HepG2 (cell line): Measurements from ENCODE around the gene DNLZ. TPM values are rescaled to one million over a fixed set of nuclear protein-coding genes. Genes with fewer than 3 reads are reported as not detected.
A peak's percentile ranks its signal among the peaks of the same experiment; 100 is the strongest.

ENCODE experiments used
- AKAP8 ChIP-seq: sonication (generic); formaldehyde crosslinking; IDR thresholded peaks from 2 replicates; pipeline ENCODE4 v1.5.1; 2020; ENCODE audit warnings: mild to moderate bottlenecking, missing genetic modification reagents
- CENPX ChIP-seq: sonication (generic); formaldehyde crosslinking; IDR thresholded peaks from 2 replicates; pipeline ENCODE4 v1.9.0; 2021; ENCODE audit warnings: mild to moderate bottlenecking, missing genetic modification reagents, moderate library complexity
- FOSL2 ChIP-seq: sonication (generic); formaldehyde crosslinking; IDR thresholded peaks from 2 replicates; pipeline ENCODE4 v1.4.0; 2020; ENCODE audit warnings: missing genetic modification reagents
- GATAD1 ChIP-seq: IDR thresholded peaks from 2 replicates; pipeline ENCODE4 v1.6.1; 2016; ENCODE audit warnings: missing genetic modification reagents, missing compliant biosample characterization
- HHEX ChIP-seq: IDR thresholded peaks from 2 replicates; pipeline ENCODE4 v1.6.1; 2016; ENCODE audit warnings: control low read depth
- ISX ChIP-seq: sonication (generic); formaldehyde crosslinking; conservative IDR thresholded peaks from 2 replicates; pipeline ENCODE4 v1.5.0; 2020; ENCODE audit warnings: missing genetic modification reagents
- NR2F1 ChIP-seq, 2 experiments: fragments of 450-650 bp in 1 of 2; formaldehyde crosslinking in 1 of 2; IDR thresholded peaks; 2 replicates each; pipeline versions ENCODE4 v1.5.0 to v1.6.1; 2016 to 2020; ENCODE audit warnings: mild to moderate bottlenecking in 1 of 2, missing compliant biosample characterization in 1 of 2, missing genetic modification reagents in 1 of 2, moderate library complexity in 1 of 2
- PHF5A ChIP-seq: IDR thresholded peaks from one replicate; pipeline ENCODE4 v1.6.1; 2018; ENCODE audit warnings: low read depth, missing genetic modification reagents; ENCODE audit not compliant: unreplicated experiment
- RARG ChIP-seq: sonication (generic); formaldehyde crosslinking; IDR thresholded peaks from 2 replicates; pipeline ENCODE4 v1.4.0; 2020; ENCODE audit warnings: low read depth, mild to moderate bottlenecking, missing genetic modification reagents
- RBM22 ChIP-seq: fragments of 200-400 bp; formaldehyde crosslinking; optimal IDR thresholded peaks from 2 replicates; pipeline ENCODE3; 2017; ENCODE audit warnings: mild to moderate bottlenecking, low read length, moderate library complexity
- SAP130 ChIP-seq: IDR thresholded peaks from 2 replicates; pipeline ENCODE4 v1.6.1; 2016; ENCODE audit warnings: low read depth
- SP4 ChIP-seq: sonication (generic); formaldehyde crosslinking; IDR thresholded peaks from 2 replicates; pipeline ENCODE4 v1.8.1; 2023; ENCODE audit warnings: mild to moderate bottlenecking, missing genetic modification reagents
- ZFP37 ChIP-seq: sonication (generic); formaldehyde crosslinking; IDR thresholded peaks from 2 replicates; pipeline ENCODE4 v1.4.0; 2020; ENCODE audit warnings: missing genetic modification reagents, borderline replicate concordance
- ZNF260 ChIP-seq: sonication (generic); formaldehyde crosslinking; IDR thresholded peaks from 2 replicates; pipeline ENCODE4 v1.4.0; 2020; ENCODE audit warnings: missing genetic modification reagents, low read depth, mild to moderate bottlenecking, borderline replicate concordance
- ZNF274 ChIP-seq: sonication (generic); formaldehyde crosslinking; IDR thresholded peaks from 2 replicates; pipeline ENCODE4 v1.5.1; 2020; ENCODE audit warnings: mild to moderate bottlenecking, missing genetic modification reagents
- ZNF343 ChIP-seq: sonication (generic); formaldehyde crosslinking; IDR thresholded peaks from 2 replicates; pipeline ENCODE4 v1.4.0; 2020; ENCODE audit warnings: mild to moderate bottlenecking, missing genetic modification reagents
- ZNF451 ChIP-seq: sonication (generic); formaldehyde crosslinking; IDR thresholded peaks from 2 replicates; pipeline ENCODE4 v1.5.0; 2020; ENCODE audit warnings: mild to moderate bottlenecking, missing genetic modification reagents
- ZNF501 ChIP-seq: sonication (generic); formaldehyde crosslinking; IDR thresholded peaks from 2 replicates; pipeline ENCODE4 v1.5.1; 2020; ENCODE audit warnings: mild to moderate bottlenecking, moderate library complexity, missing genetic modification reagents
- ZNF530 ChIP-seq: sonication (generic); formaldehyde crosslinking; IDR thresholded peaks from 2 replicates; pipeline ENCODE4 v1.5.0; 2020; ENCODE audit warnings: low read depth, mild to moderate bottlenecking, missing genetic modification reagents
- ZNF563 ChIP-seq: sonication (generic); formaldehyde crosslinking; IDR thresholded peaks from 2 replicates; pipeline ENCODE4 v1.8.0; 2022; ENCODE audit warnings: mild to moderate bottlenecking, moderate library complexity, missing genetic modification reagents
- ZNF878 ChIP-seq: sonication (generic); formaldehyde crosslinking; IDR thresholded peaks from 2 replicates; pipeline ENCODE4 v1.8.1; 2023; ENCODE audit warnings: mild to moderate bottlenecking, missing genetic modification reagents, moderate library complexity
- ZSCAN25 ChIP-seq: sonication (generic); formaldehyde crosslinking; IDR thresholded peaks from 2 replicates; pipeline ENCODE4 v1.8.0; 2022; ENCODE audit warnings: mild to moderate bottlenecking, missing genetic modification reagents
- polyA plus RNA-seq, 8 experiments: library from polyadenylated mRNA; depleted of rRNA in 3 of 8; stranded (reverse) in 7 of 8; unstranded in 1 of 8; fragments of >200 nt; fragmentation: Illumina TruSeq in 4 of 8; extraction: Trizol in 4 of 8; gene quantifications; 2 replicates each; pipeline versions ENCODE4 v1.2.1 to v1.2.3, GENCODE V29; 2011 to 2016; ENCODE audit warnings: low read depth in 4 of 8, missing spikeins in 1 of 8, mixed read lengths in 1 of 8; ENCODE audit not compliant: insufficient read depth in 1 of 8
- total RNA-seq, 5 experiments: library from RNA; depleted of rRNA; stranded (reverse); fragments of >200 nt; fragmentation: Illumina TruSeq; extraction: Trizol; gene quantifications; 2 replicates each; pipeline ENCODE4 v1.2.3, GENCODE V29; 2016; ENCODE audit warnings: low read depth in 1 of 5
- TF ChIP-seq, protein P1 (sequence below): sonication (generic); formaldehyde crosslinking; IDR thresholded peaks from 2 replicates; pipeline ENCODE4 v1.5.0; 2020; ENCODE audit warnings: mild to moderate bottlenecking, missing genetic modification reagents
- TF ChIP-seq, protein P2 (sequence below): sonication (generic); formaldehyde crosslinking; IDR thresholded peaks from 2 replicates; pipeline ENCODE4 v1.5.1; 2020; ENCODE audit warnings: missing genetic modification reagents, mild to moderate bottlenecking, borderline replicate concordance
- TF ChIP-seq, protein P3 (sequence below): sonication (generic); IDR thresholded peaks from 2 replicates; pipeline ENCODE4 v1.6.1; 2016; ENCODE audit warnings: low read depth, borderline replicate concordance
- TF ChIP-seq, protein P4 (sequence below): sonication (generic); formaldehyde crosslinking; IDR thresholded peaks from 2 replicates; pipeline ENCODE4 v1.5.0; 2020; ENCODE audit warnings: missing genetic modification reagents

The DNLZ gene
- total and polyA plus RNA-seq, 2 of the 13 experiments (the other 11 are each of a cell fraction or from before 2014, with no cell fraction given), result 3.4 to 8.0 TPM

DNA sequence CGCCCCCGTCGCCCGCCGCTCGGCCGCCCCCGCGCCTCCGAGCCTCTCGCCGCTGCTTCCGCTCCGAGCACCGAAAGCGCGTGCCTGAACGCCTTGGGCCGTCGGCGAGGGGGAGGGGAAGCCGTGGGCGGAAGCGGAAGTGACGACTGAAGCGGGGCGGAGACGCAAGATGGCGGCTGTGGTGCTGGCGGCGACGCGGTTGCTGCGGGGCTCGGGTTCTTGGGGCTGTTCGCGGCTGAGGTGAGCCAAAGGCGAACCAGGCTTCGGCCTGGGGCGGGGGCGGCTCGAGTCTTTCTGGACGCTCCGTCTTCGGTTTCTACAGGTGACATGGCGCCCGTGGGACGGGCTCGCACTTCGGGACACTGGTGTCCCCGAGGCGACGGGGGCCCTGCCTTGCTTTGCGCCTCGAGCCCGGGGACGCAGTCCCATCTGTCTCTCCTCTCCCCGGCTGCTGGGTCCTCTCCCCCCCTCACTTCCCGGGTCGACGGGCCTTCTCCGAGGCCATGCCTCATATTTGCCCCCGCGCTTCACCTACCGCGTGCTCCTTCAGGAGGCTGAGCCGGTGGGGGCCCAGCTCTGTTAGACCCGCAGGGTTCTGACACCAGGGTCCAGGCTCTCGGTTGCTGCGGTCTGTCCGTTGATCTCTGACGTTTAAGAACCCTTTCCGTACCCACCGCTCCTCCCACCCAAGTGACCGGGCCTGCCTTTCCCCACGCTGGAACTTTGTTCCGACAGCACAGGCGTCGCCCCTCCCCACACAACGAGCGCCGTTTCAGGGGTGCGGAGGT is 47.1 kb upstream of the DNLZ start, which contains the start of the genes ENTR1 and PMPCA (continued):
- TF ChIP-seq SP4 (CRISPR knock-in tag) (peak; percentile 78), ZNF260 (CRISPR knock-in tag) (no peak), AKAP8 (no peak), RBM22 (no peak), ZNF274 (CRISPR knock-in tag) (peak; percentile 82; the same call in 1 of the 2 replicates), ZNF501 (no peak), ZFP37 (no peak; the same call in 1 of the 2 replicates), PHF5A (CRISPR knock-in tag) (peak; percentile 69), NR2F1 (CRISPR knock-in tag; IDR thresholded peaks at IDR 0.05) (no peak), FOSL2 (CRISPR knock-in tag) (peak; percentile 43), ZNF878 (CRISPR knock-in tag) (no peak), ZNF530 (CRISPR knock-in tag) (no peak), ISX (CRISPR knock-in tag) (no peak), ZNF451 (no peak), ZNF563 (no peak), ZNF343 (CRISPR knock-in tag) (0 out of 2 replicates have a peak, but pooled peaks have one; percentile 1), HHEX (CRISPR knock-in tag) (no peak), GATAD1 (CRISPR knock-in tag) (peak; percentile 98), CENPX (CRISPR knock-in tag) (no peak), RARG (CRISPR knock-in tag) (no peak), ZSCAN25 (0 out of 2 replicates have a peak, but pooled peaks have one; percentile 22), SAP130 (peak; percentile 95)
- TF ChIP-seq, protein P1, sequence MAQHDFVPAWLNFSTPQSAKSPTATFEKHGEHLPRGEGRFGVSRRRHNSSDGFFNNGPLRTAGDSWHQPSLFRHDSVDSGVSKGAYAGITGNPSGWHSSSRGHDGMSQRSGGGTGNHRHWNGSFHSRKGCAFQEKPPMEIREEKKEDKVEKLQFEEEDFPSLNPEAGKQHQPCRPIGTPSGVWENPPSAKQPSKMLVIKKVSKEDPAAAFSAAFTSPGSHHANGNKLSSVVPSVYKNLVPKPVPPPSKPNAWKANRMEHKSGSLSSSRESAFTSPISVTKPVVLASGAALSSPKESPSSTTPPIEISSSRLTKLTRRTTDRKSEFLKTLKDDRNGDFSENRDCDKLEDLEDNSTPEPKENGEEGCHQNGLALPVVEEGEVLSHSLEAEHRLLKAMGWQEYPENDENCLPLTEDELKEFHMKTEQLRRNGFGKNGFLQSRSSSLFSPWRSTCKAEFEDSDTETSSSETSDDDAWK (CRISPR knock-in tag), result no peak
- TF ChIP-seq, protein P2, sequence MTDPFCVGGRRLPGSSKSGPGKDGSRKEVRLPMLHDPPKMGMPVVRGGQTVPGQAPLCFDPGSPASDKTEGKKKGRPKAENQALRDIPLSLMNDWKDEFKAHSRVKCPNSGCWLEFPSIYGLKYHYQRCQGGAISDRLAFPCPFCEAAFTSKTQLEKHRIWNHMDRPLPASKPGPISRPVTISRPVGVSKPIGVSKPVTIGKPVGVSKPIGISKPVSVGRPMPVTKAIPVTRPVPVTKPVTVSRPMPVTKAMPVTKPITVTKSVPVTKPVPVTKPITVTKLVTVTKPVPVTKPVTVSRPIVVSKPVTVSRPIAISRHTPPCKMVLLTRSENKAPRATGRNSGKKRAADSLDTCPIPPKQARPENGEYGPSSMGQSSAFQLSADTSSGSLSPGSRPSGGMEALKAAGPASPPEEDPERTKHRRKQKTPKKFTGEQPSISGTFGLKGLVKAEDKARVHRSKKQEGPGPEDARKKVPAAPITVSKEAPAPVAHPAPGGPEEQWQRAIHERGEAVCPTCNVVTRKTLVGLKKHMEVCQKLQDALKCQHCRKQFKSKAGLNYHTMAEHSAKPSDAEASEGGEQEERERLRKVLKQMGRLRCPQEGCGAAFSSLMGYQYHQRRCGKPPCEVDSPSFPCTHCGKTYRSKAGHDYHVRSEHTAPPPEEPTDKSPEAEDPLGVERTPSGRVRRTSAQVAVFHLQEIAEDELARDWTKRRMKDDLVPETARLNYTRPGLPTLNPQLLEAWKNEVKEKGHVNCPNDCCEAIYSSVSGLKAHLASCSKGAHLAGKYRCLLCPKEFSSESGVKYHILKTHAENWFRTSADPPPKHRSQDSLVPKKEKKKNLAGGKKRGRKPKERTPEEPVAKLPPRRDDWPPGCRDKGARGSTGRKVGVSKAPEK (CRISPR knock-in tag), result no peak
- TF ChIP-seq, protein P3, sequence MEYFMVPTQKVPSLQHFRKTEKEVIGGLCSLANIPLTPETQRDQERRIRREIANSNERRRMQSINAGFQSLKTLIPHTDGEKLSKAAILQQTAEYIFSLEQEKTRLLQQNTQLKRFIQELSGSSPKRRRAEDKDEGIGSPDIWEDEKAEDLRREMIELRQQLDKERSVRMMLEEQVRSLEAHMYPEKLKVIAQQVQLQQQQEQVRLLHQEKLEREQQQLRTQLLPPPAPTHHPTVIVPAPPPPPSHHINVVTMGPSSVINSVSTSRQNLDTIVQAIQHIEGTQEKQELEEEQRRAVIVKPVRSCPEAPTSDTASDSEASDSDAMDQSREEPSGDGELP, result no peak
- TF ChIP-seq, protein P4, sequence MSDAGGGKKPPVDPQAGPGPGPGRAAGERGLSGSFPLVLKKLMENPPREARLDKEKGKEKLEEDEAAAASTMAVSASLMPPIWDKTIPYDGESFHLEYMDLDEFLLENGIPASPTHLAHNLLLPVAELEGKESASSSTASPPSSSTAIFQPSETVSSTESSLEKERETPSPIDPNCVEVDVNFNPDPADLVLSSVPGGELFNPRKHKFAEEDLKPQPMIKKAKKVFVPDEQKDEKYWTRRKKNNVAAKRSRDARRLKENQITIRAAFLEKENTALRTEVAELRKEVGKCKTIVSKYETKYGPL (CRISPR knock-in tag), result no peak
